Stimulated activated CD4-positive, alpha-beta T cell treated with anti-CD3 and anti-CD28 coated beads, Interleukin-4, amount 100 ng/mL, for 1 hour (primary cell): ENCODE measurements around the gene CCNT2.
"Not testable (repeated sequence)": the region's sequence is repeated elsewhere in the genome, so short reads cannot be mapped to it uniquely, and the experiment has no call there.

Experiments
- DNase-seq: peaks from one replicate; pipeline ENCODE4 v3.0.0-alpha.2; 2020

The CCNT2 gene

GRCh38 chr2:134919341-134920210 is 954 bp downstream of the CCNT2 start:
- DNase-seq: peak; percentile 60

- no peak for DNase-seq
Observed at GRCh38 chr2:134924912-134925311, 6.3 kb downstream of the CCNT2 start.

GRCh38 chr2:134926231-134926931 is 7.8 kb downstream of the CCNT2 start:
- DNase-seq: no peak

GRCh38 chr2:134927195-134927594 is 8.6 kb downstream of the CCNT2 start:
- no peak for DNase-seq

GRCh38 chr2:134932864-134933526 is 14.4 kb downstream of the CCNT2 start:
- no peak for DNase-seq

- no peak for DNase-seq
Observed at GRCh38 chr2:134933732-134934131, 15.1 kb downstream of the CCNT2 start.

GRCh38 chr2:134934150-134934549 is 15.5 kb downstream of the CCNT2 start:
- DNase-seq: no peak

GRCh38 chr2:134934641-134935040 is 16.0 kb downstream of the CCNT2 start:
- no peak for DNase-seq

- no peak for DNase-seq
Observed at GRCh38 chr2:134936691-134937090, 18.1 kb downstream of the CCNT2 start.

- DNase-seq: no peak
Observed at GRCh38 chr2:134943540-134943939, 24.9 kb downstream of the CCNT2 start.

GRCh38 chr2:134944975-134945374 is 26.4 kb downstream of the CCNT2 start:
- DNase-seq: no peak

GRCh38 chr2:134946073-134946472 is 27.5 kb downstream of the CCNT2 start:
- DNase-seq: no peak

- DNase-seq: no peak
Observed at GRCh38 chr2:134949981-134950708, 31.5 kb downstream of the CCNT2 start.

- no peak for DNase-seq
Observed at GRCh38 chr2:134950886-134951285, 32.3 kb downstream of the CCNT2 start.

- DNase-seq: no peak
Observed at GRCh38 chr2:134952608-134953007, 34.0 kb downstream of the CCNT2 start.

- DNase-seq: no peak
Observed at GRCh38 chr2:134954065-134954464, 35.4 kb downstream of the CCNT2 start.

GRCh38 chr2:134955744-134956143 is 37.1 kb downstream of the CCNT2 start:
- no peak for DNase-seq

GRCh38 chr2:134957477-134957876 is 38.9 kb downstream of the CCNT2 start:
- DNase-seq: no peak

GRCh38 chr2:134967166-134967565 is 48.5 kb downstream of the CCNT2 start:
- not testable (repeated sequence) for DNase-seq

- no peak for DNase-seq
Observed at GRCh38 chr2:134973241-134974138, 54.9 kb downstream of the CCNT2 start.

GRCh38 chr2:134975281-134976009 is 56.8 kb downstream of the CCNT2 start:
- no peak for DNase-seq
